Jurkat, Clone E6-1 (cell line): ENCODE results near the gene HNRNPLL. TPM values are rescaled to one million over a fixed set of nuclear protein-coding genes. Genes with fewer than 3 reads are reported as not detected.
"Not testable (repeated sequence)": the region's sequence is repeated elsewhere in the genome, so short reads cannot be mapped to it uniquely, and the experiment has no call there.

ENCODE experiments used
- DNase-seq: peaks from one replicate; pipeline ENCODE4 v3.0.0-alpha.2; 2011; ENCODE audit warnings: low read depth, low spot score
- H3K4me3 ChIP-seq: 2 replicates; pipeline ENCODE4 v1.5.1; 2011; ENCODE audit warnings: mild to moderate bottlenecking, low read length, control low read depth, moderate library complexity
- polyA plus RNA-seq: library from polyadenylated mRNA; unstranded; fragments of >200 nt; gene quantifications from one replicate; pipeline ENCODE4 v1.2.1, GENCODE V29; 2012; ENCODE audit warnings: missing spikeins; ENCODE audit not compliant: insufficient read length, insufficient read depth

Gene HNRNPLL
- 23.1 TPM for polyA plus RNA-seq

- DNase-seq = peak; percentile 79
Measured at GRCh38 chr2:38602732-38603401, at the start of gene HNRNPLL. HNRNPLL (minus strand) TSS chr2:38602928; CDS start chr2:38602626, 302 bp downstream.

DNA sequence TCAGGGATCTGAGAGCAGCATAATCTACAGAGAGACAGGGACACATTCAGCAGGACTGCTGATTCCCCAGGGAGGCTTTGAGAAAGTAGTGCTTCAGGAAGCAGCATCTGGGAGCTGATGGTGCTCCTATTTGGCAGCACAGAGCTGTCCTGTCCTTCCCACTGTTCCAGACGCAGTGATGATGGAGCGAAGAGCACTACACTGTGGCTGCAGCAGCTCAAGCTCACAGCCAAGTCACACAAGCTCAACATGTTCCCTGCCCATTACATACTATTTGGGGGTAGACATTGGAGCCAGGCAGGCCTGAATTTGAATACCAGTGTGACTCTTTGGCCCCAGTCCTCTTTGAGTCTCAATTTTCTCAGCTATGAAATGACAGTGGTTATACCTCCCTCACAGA lies 48.0 kb upstream of the HNRNPLL start:
- no peak overlapping the region for H3K4me3 ChIP-seq
- no peak for DNase-seq

More at GRCh38 chr2:38602732-38603401, at the start of gene HNRNPLL:
- H3K4me3 ChIP-seq = peak within 1 kb of the TSS; percentile 64

DNA sequence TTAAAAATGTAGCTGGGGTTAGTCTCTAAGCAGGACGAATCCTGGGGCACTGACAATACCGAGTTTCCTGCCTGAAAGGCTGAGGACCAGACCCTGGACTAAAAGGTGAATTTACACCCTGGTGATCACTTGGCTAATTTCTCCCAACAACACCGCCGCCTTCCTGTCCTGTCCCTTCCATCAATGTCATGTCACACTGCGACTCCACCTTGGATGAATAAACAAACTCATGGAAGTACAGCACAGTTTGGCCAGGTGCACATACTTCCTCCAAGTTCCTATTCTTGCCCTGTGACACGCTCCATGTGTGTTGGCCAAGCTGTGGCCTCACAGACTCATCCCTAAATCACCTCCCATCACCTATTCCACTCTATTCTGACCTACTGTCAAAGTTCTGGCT lies 47.3 kb upstream of the HNRNPLL start:
- H3K4me3 ChIP-seq = no peak overlapping the region
- DNase-seq = no peak

DNA sequence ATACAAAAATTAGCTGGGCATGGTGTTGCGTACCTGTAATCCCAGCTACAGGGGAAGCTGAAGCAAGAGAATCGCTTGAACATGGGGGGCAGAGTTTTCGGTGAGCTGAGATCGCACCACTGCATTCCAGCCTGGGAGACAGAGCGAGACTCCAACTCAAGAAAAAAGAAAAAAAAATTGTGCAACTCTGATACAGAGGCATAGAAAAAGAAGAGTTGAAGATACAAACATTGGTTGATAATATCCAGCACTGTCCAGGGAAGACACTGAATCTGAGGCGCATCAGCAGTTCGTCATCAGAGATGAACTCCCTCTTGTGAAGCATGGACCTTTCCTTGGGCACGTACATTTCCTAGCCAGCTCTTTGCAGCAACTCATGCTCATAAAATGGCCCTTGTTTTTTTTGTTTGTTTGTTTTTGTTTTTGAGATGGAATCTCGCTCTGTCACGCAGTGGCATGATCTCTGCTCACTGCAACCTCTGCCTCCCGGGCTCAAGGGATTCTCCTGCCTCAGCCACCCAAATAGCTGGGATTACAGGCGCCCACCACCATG lies 46.5 kb upstream of the HNRNPLL start:
- H3K4me3 ChIP-seq = no peak overlapping the region
- DNase-seq = no peak

GRCh38 chr2:38648107-38648761 lies 45.5 kb upstream of the HNRNPLL start:
- DNase-seq = peak; percentile 41
- H3K4me3 ChIP-seq = no peak overlapping the region

DNA sequence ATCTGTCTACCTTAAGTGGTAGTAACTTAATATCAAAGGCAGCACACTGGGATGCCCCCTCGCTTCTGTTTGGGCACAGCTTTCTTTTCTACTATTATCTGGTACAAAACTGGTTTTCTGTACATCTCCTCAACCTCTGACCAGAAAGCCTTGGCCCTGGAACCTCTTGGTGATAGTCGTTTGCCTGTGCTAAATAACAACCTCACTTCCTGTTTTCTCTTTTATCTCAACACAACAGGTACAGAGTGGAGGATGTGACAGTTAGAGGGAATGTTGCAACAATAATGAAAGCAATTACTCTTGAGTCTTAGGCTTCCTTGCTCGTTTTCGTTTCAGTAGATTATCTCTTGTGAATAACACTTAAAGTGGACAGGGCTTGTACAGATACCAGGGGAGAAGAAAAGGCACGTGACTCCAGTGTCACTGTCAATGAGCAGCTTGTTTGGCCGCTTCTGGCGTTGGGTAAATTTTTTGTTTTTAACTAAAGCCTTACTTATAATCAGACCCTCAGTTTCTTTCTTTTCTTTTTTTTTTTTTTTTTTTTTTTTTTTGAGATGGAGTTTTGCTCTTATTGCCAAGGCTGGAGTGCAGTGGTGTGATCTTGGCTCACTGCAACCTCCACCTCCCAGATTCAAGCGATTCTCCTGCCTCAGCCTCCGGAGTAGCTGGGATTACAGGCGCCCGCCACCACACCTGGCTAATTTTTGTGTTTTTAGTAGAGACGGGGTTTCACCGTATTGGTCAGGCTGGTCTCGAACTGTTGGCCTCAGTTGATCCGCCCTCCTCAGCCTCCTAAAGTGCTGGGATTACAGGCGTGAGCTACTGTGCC lies 41.2 kb upstream of the HNRNPLL start:
- H3K4me3 ChIP-seq = peak overlapping the region; percentile 15; the same call in 1 of the 2 replicates

GRCh38 chr2:38643021-38643671 lies 40.4 kb upstream of the HNRNPLL start:
- H3K4me3 ChIP-seq = no peak overlapping the region
- DNase-seq = no peak

More for the DNA sequence above, 41.2 kb upstream of the HNRNPLL start:
- DNase-seq = peak; percentile 79

GRCh38 chr2:38642373-38643017 lies 39.8 kb upstream of the HNRNPLL start:
- not testable (repeated sequence) for DNase-seq, H3K4me3 ChIP-seq

DNA sequence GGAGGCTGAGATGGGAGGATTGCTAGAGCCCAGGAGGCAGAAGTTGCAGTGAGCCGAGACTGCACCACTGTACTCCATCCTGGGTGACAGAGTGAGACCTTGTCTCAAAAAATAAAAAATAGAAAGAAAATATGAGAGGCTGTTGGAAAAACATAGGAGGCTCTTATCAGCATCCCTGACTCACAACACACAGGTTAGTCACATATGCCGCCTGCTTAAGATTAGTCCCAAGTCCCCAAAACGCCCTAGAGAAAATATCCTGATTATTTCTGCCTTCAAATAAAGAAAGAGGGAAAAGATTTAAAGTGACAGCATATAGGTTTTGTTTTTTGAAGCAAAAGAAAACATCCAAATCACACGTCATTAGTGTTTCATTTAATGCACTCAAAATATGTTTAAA lies 33.3 kb upstream of the HNRNPLL start:
- no peak for DNase-seq
- no peak overlapping the region for H3K4me3 ChIP-seq

- no peak for DNase-seq
- H3K4me3 ChIP-seq = no peak overlapping the region
Measured at GRCh38 chr2:38635139-38635538, 32.4 kb upstream of the HNRNPLL start.

- H3K4me3 ChIP-seq = no peak overlapping the region
- DNase-seq = no peak
Measured at GRCh38 chr2:38634684-38635083, 32.0 kb upstream of the HNRNPLL start.

DNA sequence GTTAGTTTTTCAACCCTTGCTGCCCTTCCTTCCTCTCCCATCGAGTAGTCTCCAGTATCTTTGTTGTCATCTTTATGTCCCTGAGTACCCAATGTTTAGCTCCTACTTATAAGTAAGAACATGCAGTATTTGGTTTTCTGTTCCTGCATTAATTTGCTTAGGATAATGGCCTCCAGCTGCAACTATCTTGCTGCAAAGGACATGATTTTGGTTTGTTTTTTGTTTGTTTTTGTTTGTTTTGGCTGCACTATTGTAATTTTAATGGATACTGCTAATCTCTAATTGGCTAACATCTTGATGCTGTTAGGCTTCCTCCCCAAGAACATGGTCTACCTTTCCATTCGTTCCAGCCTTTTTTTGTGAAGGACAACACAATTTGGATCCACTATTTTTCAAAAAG lies 31.2 kb upstream of the HNRNPLL start:
- no peak overlapping the region for H3K4me3 ChIP-seq
- DNase-seq = no peak

GRCh38 chr2:38632980-38633379 lies 30.3 kb upstream of the HNRNPLL start:
- no peak overlapping the region for H3K4me3 ChIP-seq
- no peak for DNase-seq

GRCh38 chr2:38631976-38632375 lies 29.2 kb upstream of the HNRNPLL start:
- DNase-seq = no peak
- H3K4me3 ChIP-seq = no peak overlapping the region

GRCh38 chr2:38629684-38630083 lies 27.0 kb upstream of the HNRNPLL start:
- no peak for DNase-seq
- H3K4me3 ChIP-seq = no peak overlapping the region

DNA sequence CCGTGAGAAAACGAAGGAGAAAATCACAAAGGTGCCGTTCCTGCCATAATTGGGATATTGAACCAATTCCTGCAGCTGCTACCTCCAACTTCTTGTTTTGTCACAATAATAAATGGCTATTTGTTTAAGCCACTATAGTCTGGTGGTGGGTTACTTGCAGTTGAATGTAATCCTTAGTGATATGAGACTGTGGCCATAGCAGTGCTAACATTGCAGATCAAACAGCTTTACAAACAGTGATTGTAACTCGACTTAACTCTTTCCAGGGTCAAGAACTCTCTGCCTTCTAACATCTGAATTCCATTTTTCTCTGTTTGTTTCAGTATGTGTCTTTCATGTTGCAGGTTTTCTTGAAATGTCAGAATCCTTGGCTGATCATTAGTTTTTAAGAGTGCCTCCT lies 24.7 kb upstream of the HNRNPLL start:
- no peak overlapping the region for H3K4me3 ChIP-seq
- DNase-seq = no peak

- DNase-seq = peak; percentile 97
- peak overlapping the region; percentile 20 for H3K4me3 ChIP-seq
Measured at GRCh38 chr2:38626326-38627035, 23.8 kb upstream of the HNRNPLL start.

DNA sequence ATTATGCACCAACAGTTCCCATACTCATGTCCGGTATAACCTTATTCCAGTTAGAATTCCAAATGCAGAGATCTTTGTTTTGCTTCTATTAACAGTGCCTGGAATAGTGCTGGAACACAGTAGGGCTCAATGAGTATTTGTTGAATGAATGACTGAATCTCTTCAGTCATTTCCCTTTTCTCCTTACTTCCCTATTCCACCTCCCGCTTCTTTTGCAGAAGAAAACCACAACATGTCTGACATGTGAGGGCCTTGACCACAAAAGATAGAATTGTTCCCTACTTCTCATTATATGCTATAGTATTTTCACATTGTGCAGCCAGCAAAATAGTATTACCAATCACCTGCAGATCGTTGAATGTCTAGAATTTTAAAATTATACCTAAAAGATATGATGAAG lies 19.5 kb upstream of the HNRNPLL start:
- no peak for DNase-seq

More for the DNA sequence above, 19.5 kb upstream of the HNRNPLL start:
- H3K4me3 ChIP-seq = no peak overlapping the region
